GM20431 (cell line): ENCODE measurements around the gene GHRHR.

Experiments
- in situ Hi-C: fragments of 300-500 bp; cut with MseI, MboI; formaldehyde crosslinking; loops from one replicate; pipeline ENCODE4 v1.15.0; 2020; ENCODE audit warnings: low sequenced_read_pairs; ENCODE audit not compliant: unreplicated experiment

The GHRHR gene

GRCh38 chr7:30965372-30965771 is 1.6 kb downstream of the GHRHR start:
- in situ Hi-C loops = no loop called here

GRCh38 chr7:30965883-30966282 is 2.1 kb downstream of the GHRHR start:
- in situ Hi-C loops = no loop called here

- in situ Hi-C loops = no loop called here
Measured at GRCh38 chr7:30968294-30968693, 4.5 kb downstream of the GHRHR start.

- in situ Hi-C loops = no loop called here
Measured at GRCh38 chr7:30968747-30969603, 5.2 kb downstream of the GHRHR start.

GRCh38 chr7:30969604-30969970 is 5.8 kb downstream of the GHRHR start:
- in situ Hi-C loops = no loop called here

- in situ Hi-C loops = loop anchor here (10.0 kb wide), 1 partner anchor 165 kb away; no protein-coding TSS in a partner anchor
Measured at GRCh38 chr7:30970074-30970473, 6.3 kb downstream of the GHRHR start.

GRCh38 chr7:30970594-30971094 is 6.9 kb downstream of the GHRHR start:
- in situ Hi-C loops = loop anchor here (10.0 kb wide), 1 partner anchor 166 kb away; no protein-coding TSS in a partner anchor

GRCh38 chr7:30971440-30971839 is 7.7 kb downstream of the GHRHR start:
- in situ Hi-C loops = loop anchor here (10.0 kb wide), 1 partner anchor 167 kb away; no protein-coding TSS in a partner anchor

- in situ Hi-C loops = loop anchor here (10.0 kb wide), 1 partner anchor 167 kb away; no protein-coding TSS in a partner anchor
Measured at GRCh38 chr7:30971840-30972563, 8.2 kb downstream of the GHRHR start.

GRCh38 chr7:30973292-30973691 is 9.5 kb downstream of the GHRHR start:
- in situ Hi-C loops = loop anchor here (10.0 kb wide), 1 partner anchor 168 kb away; no protein-coding TSS in a partner anchor

GRCh38 chr7:30973791-30974604 is 10.2 kb downstream of the GHRHR start:
- in situ Hi-C loops = loop anchor here (10.0 kb wide), 1 partner anchor 169 kb away; no protein-coding TSS in a partner anchor

- in situ Hi-C loops = loop anchor here (10.0 kb wide), 1 partner anchor 170 kb away; no protein-coding TSS in a partner anchor
Measured at GRCh38 chr7:30974605-30975255, 11.0 kb downstream of the GHRHR start.

GRCh38 chr7:30975256-30975899 is 11.6 kb downstream of the GHRHR start:
- in situ Hi-C loops = loop anchor here (10.0 kb wide), 1 partner anchor 171 kb away; no protein-coding TSS in a partner anchor

GRCh38 chr7:30976381-30976780 is 12.6 kb downstream of the GHRHR start:
- in situ Hi-C loops = loop anchor here (10.0 kb wide), 1 partner anchor 172 kb away; no protein-coding TSS in a partner anchor

- in situ Hi-C loops = loop anchor here (10.0 kb wide), 1 partner anchor 172 kb away; no protein-coding TSS in a partner anchor
Measured at GRCh38 chr7:30977222-30977621, 13.5 kb downstream of the GHRHR start.

GRCh38 chr7:30977896-30978564 is 14.3 kb downstream of the GHRHR start:
- in situ Hi-C loops = loop anchor here (10.0 kb wide), 1 partner anchor 173 kb away; no protein-coding TSS in a partner anchor

GRCh38 chr7:30979027-30979426 is 15.3 kb downstream of the GHRHR start:
- in situ Hi-C loops = loop anchor here (10.0 kb wide), 1 partner anchor 174 kb away; no protein-coding TSS in a partner anchor

- in situ Hi-C loops = no loop called here
Measured at GRCh38 chr7:30980194-30980593, 16.4 kb downstream of the GHRHR start.
